DMS153 (cell line): ENCODE results near the gene C6orf47.
A peak's percentile ranks its signal among the peaks of the same experiment; 100 is the strongest.
"Not testable (repeated sequence)": the region's sequence is repeated elsewhere in the genome, so short reads cannot be mapped to it uniquely, and the experiment has no call there.

Experiments
- DNase-seq: peaks from one replicate; lab custom pipeline; 2025; lab: John Stamatoyannopoulos, UW

C6orf47 gene, protein sequence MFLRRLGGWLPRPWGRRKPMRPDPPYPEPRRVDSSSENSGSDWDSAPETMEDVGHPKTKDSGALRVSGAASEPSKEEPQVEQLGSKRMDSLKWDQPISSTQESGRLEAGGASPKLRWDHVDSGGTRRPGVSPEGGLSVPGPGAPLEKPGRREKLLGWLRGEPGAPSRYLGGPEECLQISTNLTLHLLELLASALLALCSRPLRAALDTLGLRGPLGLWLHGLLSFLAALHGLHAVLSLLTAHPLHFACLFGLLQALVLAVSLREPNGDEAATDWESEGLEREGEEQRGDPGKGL

DNA sequence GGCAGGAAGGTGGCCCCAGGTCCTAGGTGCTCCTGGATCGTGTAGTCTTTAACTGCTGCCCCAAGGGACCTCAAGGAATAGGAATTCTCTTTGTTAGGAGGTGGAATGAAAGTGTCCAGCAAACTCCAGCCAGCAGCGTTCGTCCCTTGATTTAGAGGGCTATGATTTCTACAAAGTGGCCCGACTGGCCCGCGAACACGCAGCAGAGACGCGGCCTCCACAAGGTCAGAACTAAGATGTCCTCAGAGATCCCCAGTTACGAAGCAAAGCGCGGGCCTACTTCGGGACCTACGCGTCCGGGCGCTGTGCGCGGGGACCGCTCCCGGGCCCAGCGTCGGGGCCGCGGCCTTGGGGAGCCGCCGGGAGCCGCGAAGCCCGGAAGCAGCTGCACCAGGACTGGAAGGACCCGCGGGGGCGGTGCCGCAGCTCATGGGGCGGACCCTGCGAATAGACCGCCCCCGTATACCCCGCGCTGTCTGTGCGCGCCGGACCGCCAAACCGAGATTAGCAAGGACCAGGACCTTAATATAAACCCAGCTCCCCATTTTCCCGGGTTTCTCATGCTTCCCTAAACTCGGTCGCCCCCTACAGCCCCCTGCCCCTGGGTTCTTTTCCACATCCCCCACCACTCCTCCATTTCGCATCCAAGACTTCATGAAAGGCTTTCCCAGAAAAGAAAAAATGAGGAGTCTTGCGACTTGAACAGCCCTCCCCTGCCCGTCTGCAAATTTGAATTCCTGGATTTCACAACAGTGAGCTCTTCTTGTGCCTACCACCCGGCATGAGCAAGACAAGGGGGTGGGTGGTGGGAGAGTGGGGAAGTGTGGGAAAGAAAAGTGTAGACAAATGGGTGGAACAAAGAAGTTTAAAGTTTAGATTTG is at the start of gene C6orf47:
C6orf47 (minus strand) TSS at position 398 of the 881 bp plus-strand sequence. CDS start 831 bp downstream, outside the sequence.
- peak; percentile 73 for DNase-seq

DNA sequence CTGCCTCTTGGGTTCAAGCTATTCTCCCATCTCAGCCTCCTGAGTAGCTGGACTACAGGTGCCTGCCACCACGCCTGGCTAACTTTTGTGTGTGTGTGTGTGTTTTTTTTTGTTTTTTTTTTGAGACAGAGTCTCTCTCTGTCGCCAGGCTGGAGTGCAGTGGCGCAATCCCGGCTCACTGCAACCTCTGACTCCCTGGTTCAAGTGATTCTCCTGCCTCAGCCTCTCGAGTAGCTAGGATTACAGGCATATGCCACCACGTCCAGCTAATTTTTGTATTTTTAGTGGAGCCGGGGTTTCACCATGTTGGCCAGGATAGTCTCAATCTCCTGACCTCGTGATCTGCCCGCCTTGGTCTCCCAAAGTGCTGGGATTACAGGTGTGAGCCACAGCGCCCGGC is 48.6 kb upstream of the C6orf47 start:
- not testable (repeated sequence) for DNase-seq

DNA sequence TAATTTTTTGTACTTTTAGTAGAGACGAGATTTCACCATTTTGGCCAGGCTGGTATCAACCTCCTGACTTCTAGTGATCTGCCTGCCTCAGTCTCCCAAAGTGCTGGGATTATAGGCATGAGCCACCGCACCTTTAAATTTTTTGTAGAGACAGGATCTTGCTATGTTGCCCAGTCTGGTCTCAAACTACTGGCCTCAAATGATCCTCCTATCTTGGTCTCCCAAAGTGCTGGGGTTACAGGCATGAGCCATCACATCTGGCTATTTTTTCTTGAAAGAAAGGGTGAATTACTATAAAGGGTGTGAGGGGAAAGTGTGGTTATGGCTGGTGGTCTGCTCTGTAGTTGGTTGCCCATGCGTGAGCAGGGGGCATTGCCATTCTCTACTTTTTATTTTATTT is 47.6 kb upstream of the C6orf47 start:
- no peak for DNase-seq

DNA sequence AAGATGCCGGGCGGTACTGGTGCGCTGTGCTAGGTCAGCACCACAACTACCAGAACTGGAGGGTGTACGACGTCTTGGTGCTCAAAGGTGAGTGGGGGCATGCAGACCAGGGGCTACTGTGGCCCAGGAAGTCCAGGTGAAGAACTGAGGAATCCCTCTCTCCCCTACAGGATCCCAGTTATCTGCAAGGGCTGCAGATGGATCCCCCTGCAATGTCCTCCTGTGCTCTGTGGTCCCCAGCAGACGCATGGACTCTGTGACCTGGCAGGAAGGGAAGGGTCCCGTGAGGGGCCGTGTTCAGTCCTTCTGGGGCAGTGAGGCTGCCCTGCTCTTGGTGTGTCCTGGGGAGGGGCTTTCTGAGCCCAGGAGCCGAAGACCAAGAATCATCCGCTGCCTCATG is 47.1 kb upstream of the C6orf47 start:
- no peak for DNase-seq

DNA sequence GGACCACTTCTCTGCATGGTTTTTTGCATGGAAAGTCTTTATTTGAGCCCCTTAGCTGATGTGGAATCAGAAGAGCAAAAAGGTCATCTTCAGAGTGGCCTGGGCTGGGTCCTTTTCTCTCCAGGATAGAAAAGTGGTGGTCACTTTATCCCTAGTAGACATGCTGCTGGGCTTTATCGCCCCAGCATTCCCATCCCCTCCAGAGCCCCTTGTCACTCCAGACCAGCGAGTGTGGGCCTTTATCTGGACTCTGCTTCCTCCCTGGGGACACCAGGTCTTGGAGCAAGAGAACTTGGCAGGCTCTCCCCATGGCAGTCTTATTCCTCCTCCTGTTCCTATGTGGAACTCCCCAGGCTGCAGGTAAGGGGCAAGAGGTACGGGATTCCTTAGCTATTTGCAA is 46.0 kb upstream of the C6orf47 start, which contains the start of gene LY6G6F:
LY6G6F (plus strand) TSS at position 268 of the 400 bp plus-strand sequence; CDS start at position 309, 41 bp downstream.
- no peak for DNase-seq

DNA sequence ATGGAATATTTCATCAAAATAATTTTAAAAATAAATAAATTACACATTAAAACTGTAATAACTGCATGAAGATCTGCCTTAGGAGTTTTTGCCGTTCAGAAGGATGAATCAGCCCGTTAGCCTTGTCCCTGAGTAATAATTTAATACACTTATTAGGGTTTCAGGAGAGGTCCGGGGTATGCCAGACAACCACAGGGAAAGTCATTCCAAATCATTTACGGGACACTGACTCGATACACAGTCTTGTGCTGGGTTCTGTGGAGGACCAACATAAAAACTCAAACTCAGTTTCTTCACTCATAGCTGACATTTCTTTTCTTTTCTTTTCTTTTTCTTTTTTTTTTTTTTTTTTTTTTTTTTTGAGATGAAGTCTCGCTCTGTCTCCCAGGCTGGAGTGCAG is 45.4 kb upstream of the C6orf47 start:
- no peak for DNase-seq

DNA sequence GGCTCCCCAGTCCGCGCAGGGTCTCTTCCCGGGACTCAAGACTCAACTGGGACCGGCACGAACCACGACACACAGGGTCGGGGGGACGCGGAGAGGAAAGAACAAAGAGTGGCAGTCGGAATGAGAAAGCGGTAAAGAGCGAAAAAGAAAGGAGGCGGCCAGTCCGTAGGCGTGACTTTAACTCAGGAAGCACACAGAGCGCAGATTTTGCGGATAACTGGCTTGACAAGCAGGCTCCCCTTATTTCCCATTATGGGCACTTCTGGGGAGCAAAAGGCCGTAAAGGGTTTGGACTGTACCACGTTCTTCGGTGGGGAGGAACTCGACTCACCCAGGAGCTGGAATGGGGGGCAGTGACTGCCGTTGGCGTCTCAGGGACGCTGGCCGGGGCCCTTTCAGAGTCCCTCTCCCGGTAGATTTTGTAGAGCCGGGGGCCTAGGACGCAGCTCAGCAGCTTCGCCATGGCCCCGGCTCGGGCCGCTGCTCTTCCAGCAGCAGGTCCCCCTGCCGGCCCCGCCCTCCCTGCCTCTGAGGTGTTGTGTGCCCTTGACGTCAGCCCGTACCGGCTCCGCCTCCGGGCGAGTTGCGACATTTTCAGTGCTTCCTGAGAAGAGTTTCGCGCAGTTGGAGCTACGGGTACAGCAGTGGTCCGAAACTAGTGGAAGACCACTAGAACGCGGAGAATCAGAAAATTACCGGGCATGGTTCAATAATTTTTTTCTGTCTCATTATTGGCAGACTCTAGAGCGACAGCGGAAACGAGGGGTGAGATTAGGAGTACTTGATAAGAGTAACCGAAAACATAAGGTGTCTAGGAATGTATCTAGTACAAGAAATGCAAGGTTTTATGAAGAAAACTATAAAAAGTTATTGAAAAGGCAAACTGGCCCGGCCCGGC is 42.5 kb upstream of the C6orf47 start, which contains the start of gene ABHD16A:
ABHD16A (minus strand) TSS at position 506 of the 898 bp plus-strand sequence; CDS start at position 463, 43 bp downstream.
- DNase-seq, result peak; percentile 92

DNA sequence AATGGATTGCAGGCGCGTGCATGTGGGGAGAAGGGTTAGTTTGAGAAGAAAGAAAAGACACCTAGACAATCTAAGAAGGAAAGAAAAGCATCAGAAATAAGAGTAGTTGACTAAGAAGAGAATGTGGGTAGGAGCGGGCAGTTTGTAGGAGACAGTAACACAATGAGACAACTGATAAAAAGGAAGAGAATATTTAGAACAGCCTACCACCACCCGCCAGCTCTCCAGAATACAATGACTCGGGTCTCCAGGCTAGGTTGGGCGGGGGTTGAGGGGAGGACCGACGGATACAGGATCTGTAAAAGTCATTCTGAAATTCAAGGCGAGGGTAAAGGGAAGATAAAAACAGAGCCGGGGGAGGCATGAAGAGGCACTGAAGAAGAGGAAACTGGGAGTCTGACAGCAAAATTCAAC is 41.8 kb upstream of the C6orf47 start:
- no peak for DNase-seq

DNA sequence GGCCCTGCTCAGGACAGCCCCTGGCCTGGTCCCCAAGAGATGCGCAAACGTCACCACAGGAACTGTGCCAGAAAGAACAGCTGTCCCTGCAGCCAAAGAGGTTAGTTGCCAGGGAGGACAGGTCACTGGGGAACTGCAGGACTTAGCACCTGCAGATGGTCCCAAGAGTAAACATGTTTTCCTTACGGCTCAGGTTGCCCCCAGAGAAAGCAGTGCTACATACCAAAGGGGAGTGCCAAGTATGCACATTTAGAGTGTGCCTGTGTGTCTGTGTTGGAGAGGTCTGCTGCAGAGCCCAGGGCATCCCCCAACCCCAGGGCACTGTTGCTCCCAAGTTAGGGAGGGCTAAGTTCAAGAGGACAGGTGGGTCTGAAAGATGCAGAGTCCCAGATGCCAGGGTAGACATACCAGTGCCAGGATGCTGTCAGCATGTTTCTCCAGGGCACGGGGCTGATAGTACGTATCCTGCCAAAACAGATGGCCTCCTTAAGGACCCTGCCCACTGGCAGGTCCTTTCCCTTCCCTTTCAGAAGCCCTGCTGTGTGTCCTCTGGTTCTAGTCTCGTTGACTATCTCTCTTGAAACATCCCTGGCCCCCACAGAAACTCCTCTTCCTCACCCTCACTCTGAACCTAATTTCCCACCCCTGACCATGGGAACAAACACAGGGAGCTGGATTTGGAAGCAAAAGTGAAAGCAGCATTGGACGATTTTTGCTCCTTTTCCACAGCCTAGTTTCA is 41.3 kb upstream of the C6orf47 start:
- peak; percentile 5 for DNase-seq

DNA sequence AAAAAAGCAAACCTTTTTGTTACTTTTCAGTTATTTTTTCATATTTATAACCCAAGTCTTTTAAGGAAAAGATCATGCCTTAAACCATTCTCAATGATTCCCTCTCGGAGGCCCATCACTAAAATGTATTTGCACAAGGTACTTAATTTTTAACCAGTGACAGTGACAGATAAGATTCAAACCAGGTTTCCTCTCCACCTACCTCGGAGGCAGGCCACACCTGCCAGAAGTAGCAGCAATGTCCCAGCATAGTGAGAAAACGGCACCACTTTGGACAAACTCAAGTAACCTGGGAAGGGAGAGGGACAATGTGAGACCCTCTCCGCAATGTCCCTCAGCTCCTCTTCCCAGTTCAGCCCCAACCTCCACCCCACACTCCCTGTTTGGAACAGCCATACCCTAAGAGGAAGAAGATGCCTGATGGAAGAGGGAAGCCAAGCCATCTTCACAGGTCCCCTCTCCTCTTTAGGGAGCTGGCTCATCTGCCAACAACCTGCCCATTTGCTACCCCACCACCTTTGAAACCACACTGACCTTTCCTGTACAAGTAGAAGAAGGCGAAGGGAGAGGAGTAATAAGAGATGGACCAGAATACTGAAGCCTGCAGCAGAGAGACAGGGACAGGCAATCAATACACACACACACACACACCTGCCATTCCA is 40.3 kb upstream of the C6orf47 start:
- DNase-seq, result no peak

DNA sequence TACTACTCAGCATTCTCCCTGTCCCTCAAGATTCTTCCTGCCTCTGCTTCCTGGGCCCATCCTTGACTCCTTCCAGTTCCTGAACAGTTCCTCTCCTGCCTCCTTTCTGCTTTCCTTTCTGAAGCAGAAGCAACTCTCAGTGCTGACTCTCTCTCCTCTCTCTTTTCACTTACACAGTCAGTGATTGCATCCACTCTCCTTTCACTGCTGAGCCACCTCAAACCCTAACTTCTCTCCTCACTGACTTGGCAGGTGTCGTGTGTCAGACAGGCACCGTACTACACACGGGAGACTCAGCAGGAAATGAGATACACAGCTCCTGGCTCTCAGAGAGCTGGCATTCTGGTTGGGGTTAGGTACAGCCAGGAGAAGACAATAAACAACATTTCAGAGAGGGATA is 37.0 kb upstream of the C6orf47 start:
- no peak for DNase-seq

DNA sequence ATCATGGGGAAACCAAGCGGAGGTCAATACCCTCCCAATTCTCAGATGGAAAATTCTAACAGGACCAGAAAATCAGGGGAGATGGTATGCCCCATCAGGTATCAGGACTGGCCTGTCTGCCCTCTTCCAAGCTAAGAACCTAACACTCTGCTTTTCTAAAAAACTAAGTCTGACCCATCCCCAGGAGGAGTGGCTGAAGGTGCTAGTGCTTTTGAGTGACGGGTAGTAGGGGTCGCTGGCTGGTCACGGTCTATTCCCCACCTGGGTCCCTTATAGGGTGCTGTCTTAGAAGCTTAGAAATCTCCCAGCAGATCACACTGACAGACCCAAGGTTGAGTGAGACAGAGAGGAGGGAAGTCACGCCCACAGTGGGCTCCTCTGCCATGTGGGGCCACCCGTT is 33.0 kb upstream of the C6orf47 start:
- no peak for DNase-seq

DNA sequence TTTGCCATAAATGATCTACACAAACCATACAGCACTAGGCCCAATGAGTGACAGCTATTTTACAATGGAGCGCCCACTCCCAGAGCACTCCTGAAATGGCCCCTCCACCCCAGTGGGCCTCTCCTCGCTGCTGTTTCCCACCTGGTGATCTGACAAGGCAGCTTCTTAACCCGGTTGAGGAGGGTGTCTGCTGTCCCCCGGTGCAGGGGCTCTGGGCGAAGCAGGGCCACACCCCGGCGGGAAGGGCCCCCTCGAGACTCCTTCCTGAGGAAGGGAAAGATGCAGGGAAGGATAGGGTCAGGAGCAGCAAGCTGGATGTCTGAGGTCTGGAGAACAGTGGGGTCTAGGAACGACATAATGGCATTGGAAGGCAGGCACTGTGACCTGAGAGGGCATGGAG is 32.3 kb upstream of the C6orf47 start:
- DNase-seq, result no peak

DNA sequence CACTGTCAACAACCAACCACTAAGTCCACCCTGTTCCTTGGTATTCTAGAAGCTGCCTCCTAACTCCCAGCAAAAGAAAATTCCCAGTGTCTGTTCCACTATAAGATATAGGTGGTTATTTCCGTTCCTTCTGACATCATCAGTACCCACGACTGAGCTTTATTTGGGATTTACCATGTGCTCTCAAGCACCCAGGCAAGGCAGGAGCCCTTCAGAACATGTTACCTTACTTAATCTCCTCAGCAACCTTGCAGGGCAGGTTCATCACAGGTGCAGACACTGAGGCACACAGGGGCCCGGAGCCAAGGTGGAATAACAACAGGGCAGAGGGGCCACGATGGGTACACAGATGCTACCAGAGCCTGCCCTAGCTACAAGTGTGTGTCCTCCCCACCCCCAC is 31.8 kb upstream of the C6orf47 start:
- DNase-seq, result no peak

DNA sequence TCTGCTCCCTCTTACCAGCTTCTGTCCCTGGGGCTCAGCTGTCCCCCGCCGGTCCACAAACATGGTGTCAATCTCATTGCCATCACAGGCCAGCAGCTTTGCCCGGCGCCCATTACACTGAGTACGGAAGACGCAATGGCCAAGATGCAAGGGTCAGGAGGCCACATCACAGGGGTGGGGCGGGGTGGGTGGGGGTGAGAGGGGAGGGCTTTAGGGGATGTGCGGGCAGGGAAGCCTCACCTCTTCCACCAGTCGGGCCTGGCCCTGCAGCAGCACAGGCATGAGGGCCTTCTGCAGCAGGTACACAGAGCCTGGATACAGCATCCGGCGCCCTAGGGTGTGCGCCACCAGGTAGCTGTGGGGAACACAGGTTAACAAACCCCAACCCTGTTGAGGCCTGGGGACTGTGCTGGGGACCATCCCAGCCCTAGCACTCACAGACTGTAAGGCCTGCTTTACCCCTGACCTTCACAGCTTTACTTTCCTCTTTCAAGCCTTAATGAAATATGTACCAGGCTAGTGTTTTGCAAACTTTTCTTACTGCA is 31.1 kb upstream of the C6orf47 start:
- no peak for DNase-seq

DNA sequence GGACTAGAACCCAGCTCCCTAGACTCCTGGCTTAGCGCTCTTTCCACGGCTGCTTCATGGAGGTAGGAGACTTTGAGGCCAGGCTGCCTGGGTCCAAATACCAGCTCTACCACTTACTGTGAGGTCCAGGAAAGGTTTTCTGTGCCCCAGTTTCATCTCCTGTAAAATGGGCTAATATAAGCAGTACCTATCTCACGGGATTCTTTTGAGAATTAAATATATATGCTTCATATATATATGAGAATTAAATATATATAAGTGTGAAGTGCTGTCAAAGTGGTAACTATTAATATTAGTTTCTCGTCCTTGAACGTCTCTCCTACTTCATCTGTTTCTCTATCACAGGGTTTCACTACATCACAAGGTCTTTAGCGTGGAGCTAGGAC is 30.5 kb upstream of the C6orf47 start:
- DNase-seq, result no peak

DNA sequence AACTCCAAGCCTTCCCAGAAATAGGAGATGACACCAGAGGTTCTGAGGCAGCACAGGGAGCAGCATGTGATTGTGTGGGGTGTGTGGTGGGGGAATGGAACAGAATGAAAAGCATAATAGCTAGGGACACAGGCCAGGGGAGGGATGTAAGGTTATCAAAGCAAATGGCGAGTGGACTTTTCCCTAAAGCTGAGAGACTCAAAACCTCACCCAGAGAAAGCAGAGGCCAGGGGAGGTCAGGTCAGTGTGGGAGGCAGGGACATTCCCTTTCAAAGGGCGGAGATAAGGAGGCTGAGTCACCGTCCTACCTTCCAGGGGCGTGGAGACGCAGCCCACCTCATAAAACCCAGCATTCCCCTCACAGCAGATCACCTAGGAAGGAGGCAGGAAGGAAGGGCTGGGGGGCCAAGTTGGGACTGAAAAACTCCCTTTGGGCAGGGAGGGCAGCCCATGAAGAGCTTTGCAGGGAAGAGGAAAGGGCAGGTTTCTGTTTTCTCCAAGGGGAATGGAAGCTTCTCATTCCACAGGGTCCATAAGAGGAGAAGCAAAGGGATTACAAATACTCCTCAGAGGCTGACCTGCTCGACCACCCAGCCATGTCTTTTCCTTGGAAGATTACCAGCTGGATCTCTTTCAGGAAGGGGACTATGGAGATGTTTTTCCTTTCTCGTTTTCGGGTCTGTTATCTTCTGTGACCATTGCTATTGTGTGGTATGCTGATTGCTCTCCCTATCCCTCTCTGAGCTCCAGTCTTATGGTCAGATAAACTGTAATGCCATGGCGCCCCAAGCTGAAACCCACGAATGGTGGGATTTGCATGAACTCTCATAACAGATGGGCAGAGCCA is 29.9 kb upstream of the C6orf47 start:
- DNase-seq, result no peak

DNA sequence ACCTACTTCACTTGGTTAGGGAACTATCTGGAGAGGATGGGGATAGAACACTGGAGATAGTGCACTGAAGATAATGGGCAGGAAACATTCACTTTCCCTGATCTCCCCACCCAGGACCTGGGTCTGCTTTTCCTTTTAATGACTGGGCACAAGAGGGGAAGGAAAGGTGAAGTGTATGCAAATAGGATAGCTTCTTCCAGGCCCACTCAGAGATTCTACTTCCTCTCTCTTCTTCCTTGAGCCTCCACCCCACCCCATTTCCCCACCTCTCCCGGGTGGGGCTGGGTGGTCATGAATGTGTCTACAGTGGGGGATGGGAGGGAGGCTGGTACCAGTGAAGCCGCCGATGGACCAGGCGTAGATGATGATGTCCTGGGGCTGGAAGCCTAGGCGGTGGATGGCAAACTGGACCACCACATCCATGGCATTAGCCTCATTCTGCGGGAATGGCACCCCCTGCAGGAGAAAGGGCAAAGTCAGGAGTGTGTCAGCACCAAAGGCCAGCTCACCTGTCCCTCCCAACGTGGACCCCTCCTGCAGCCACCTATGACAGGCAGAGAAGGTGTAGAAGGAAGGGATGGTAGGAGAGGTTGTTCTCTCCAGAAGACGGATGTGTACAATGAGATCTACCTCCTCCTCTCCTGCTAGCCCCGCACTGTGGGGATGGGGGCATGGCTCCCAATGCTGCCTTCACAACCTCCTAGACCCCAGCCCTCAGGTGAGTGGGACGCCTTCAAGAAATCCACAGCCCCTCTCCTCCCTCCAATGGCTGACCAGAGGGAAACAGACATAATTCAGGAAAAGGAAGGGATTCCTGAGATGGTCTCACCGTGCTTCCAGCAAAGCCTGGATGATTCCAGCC is 28.9 kb upstream of the C6orf47 start:
- no peak for DNase-seq
